Endothelial cell of umbilical vein (primary cell): Measurements from ENCODE around the gene SCYGR1. TPM values are rescaled to one million over a fixed set of nuclear protein-coding genes. Genes with fewer than 3 reads are reported as not detected.

ENCODE experiments used
- BruUV-seq: library from RNA; stranded (reverse); fragments of 400-500 nt; replicated peaks from 2 replicates; lab custom pipeline; 2021; lab: Mats Ljungman, UMichigan
- CTCF ChIA-PET: fragments of 300-600, 350-600 bp; sonication (Branson Sonifier 250); formaldehyde crosslinking; loops from one replicate; lab custom pipeline; 2021; ENCODE audit warnings: antibody characterized with exemption, inconsistent platforms; lab: Charles Lee
- POLR2A ChIA-PET: fragments of 300-600, 350-600 bp; sonication (Branson Sonifier 250); formaldehyde crosslinking; loops from one replicate; lab custom pipeline; 2021; ENCODE audit warnings: antibody characterized with exemption, inconsistent platforms; lab: Charles Lee
- DNase-seq: peaks from one replicate; pipeline ENCODE4 v3.0.0-alpha.2; 2011; ENCODE audit warnings: low read depth, low spot score
- FAIRE-seq: peaks from 2 replicates; lab custom pipeline; 2011; peaks lifted over from hg19 to GRCh38; lab: Jason Lieb, UNC
- H2AFZ ChIP-seq: 2 replicates; pipeline ENCODE4 v1.6.0; 2012; ENCODE audit warnings: low read depth, low read length, control low read depth, inconsistent platforms
- H3K27ac ChIP-seq: 2 replicates; pipeline ENCODE4 v1.5.1; 2011; ENCODE audit warnings: low read depth, mild to moderate bottlenecking, control low read depth, low read length, moderate library complexity; ENCODE audit not compliant: insufficient read depth
- H3K27me3 ChIP-seq, 2 experiments: 2 replicates each; pipeline versions ENCODE4 v1.6.0 to v1.6.1; 2011; ENCODE audit warnings: low read length in 2 of 2, mixed read lengths in 1 of 2; ENCODE audit not compliant: control insufficient read depth in 2 of 2, insufficient read depth in 2 of 2
- H3K36me3 ChIP-seq, 2 experiments: 2 replicates in 1 of 2; 3 replicates in 1 of 2; pipeline ENCODE4 v1.5.1; 2011; ENCODE audit warnings: low read length in 2 of 2, mild to moderate bottlenecking in 1 of 2, moderate library complexity in 1 of 2; ENCODE audit not compliant: control insufficient read depth in 2 of 2, insufficient read depth in 2 of 2; ENCODE audit errors: extremely low read depth in 1 of 2
- H3K4me1 ChIP-seq: 3 replicates; pipeline ENCODE4 v1.5.1; 2011; ENCODE audit warnings: mild to moderate bottlenecking, low read length; ENCODE audit not compliant: control insufficient read depth, insufficient read depth; ENCODE audit errors: extremely low read depth
- H3K4me2 ChIP-seq: 2 replicates; pipeline ENCODE4 v1.6.1; 2011; ENCODE audit warnings: low read length, control low read depth, mixed read lengths; ENCODE audit not compliant: insufficient read depth
- H3K4me3 ChIP-seq, 3 experiments: fragments of 200-600 bp in 1 of 3; sonication (generic), shearing (Covaris generic) in 1 of 3; replicated peaks in 1 of 3; 2 replicates each; pipeline ENCODE4 v1.5.1; 2011 to 2016; ENCODE audit warnings: control low read depth in 3 of 3, low read length in 3 of 3, mild to moderate bottlenecking in 2 of 3, inconsistent platforms in 1 of 3, low read depth in 1 of 3, moderate library complexity in 1 of 3; ENCODE audit not compliant: insufficient read depth in 1 of 3
- H3K79me2 ChIP-seq: 2 replicates; pipeline ENCODE4 v1.6.0; 2012; ENCODE audit warnings: low read length, inconsistent platforms; ENCODE audit not compliant: control insufficient read depth, insufficient read depth
- H3K9ac ChIP-seq: replicated peaks from 2 replicates; pipeline ENCODE3; 2011; ENCODE audit warnings: low read length, control low read depth; ENCODE audit not compliant: insufficient read depth; ENCODE audit errors: extremely low read depth
- H3K9me1 ChIP-seq: replicated peaks from 3 replicates; pipeline ENCODE4 v1.6.0; 2011; ENCODE audit warnings: mild to moderate bottlenecking, low read length; ENCODE audit not compliant: control insufficient read depth, insufficient read depth; ENCODE audit errors: extremely low read depth
- H3K9me3 ChIP-seq: replicated peaks from 2 replicates; pipeline ENCODE4 v1.5.1; 2012; ENCODE audit warnings: low read length, inconsistent platforms; ENCODE audit not compliant: control insufficient read depth, insufficient read depth
- H4K20me1 ChIP-seq: replicated peaks from 2 replicates; pipeline ENCODE3; 2011; ENCODE audit warnings: mild to moderate bottlenecking, low read length; ENCODE audit not compliant: control insufficient read depth, insufficient read depth; ENCODE audit errors: extremely low read depth
- CTCF ChIP-seq, 2 donors: IDR thresholded peaks; 1 replicate in 1 of 2; 2 replicates in 1 of 2; pipeline ENCODE4 v1.5.1; 2011; ENCODE audit warnings: low read length in 2 of 2, mild to moderate bottlenecking in 2 of 2, moderate library complexity in 2 of 2, control low read depth in 1 of 2, inconsistent platforms in 1 of 2, low read depth in 1 of 2; ENCODE audit not compliant: insufficient read depth in 1 of 2; ENCODE audit errors: extremely low read depth in 1 of 2
- EZH2 ChIP-seq: IDR thresholded peaks from 2 replicates; pipeline ENCODE4 v1.6.1; 2012; ENCODE audit warnings: borderline replicate concordance, low read depth, mild to moderate bottlenecking, moderate library complexity, low read length, inconsistent platforms; ENCODE audit not compliant: severe bottlenecking
- FOS ChIP-seq: IDR thresholded peaks from 2 replicates; pipeline ENCODE4 v1.6.1; 2011; ENCODE audit warnings: mild to moderate bottlenecking, low read length, moderate library complexity, borderline replicate concordance; ENCODE audit not compliant: insufficient read depth
- GATA2 ChIP-seq: IDR thresholded peaks from 2 replicates; pipeline ENCODE4 v1.7.0; 2011; ENCODE audit warnings: low read depth, mild to moderate bottlenecking, moderate library complexity, mixed read lengths, low read length; ENCODE audit not compliant: insufficient read length, insufficient read depth
- JUN ChIP-seq: IDR thresholded peaks from 2 replicates; pipeline ENCODE4 v1.6.1; 2011; ENCODE audit warnings: borderline replicate concordance, low read depth; ENCODE audit not compliant: insufficient read length, insufficient read depth
- MYC ChIP-seq: IDR thresholded peaks from one replicate; pipeline ENCODE4 v1.6.1; 2011; ENCODE audit warnings: mild to moderate bottlenecking, low read depth, low read length
- POLR2A ChIP-seq: IDR thresholded peaks from 2 replicates; pipeline ENCODE4 v1.6.1; 2012; ENCODE audit warnings: low read depth, mild to moderate bottlenecking, control low read depth, low read length
- POLR2AphosphoS5 ChIP-seq: IDR thresholded peaks from 2 replicates; pipeline ENCODE4 v1.6.1; 2012; ENCODE audit warnings: low read depth, mild to moderate bottlenecking, control low read depth, low read length, moderate library complexity; ENCODE audit not compliant: insufficient read depth
- dilution Hi-C: fragments of 300-500 bp; cut with MboI; formaldehyde crosslinking; loops from one replicate; pipeline ENCODE4 v1.15.0; 2019; ENCODE audit warnings: low sequenced_read_pairs; ENCODE audit not compliant: extremely low pct_ligation_motif_present
- intact Hi-C: fragments of 100-400 bp; cut with micrococcal nuclease; formaldehyde crosslinking; loops from one replicate; pipeline ENCODE4 v1.10.0; 2022
- polyA plus RNA-seq, 4 experiments: library from polyadenylated mRNA; depleted of rRNA in 3 of 4; stranded (reverse) in 3 of 4; unstranded in 1 of 4; fragments of >200 nt; gene quantifications; 2 replicates each; pipeline versions ENCODE4 v1.2.1 to v1.2.3, GENCODE V29; 2011 to 2012; ENCODE audit warnings: missing spikeins in 1 of 4
- total RNA-seq: library from RNA; stranded (reverse); gene quantifications from 2 replicates; pipeline ENCODE4 v1.2.3, GENCODE V29; 2021
- TF ChIP-seq, protein P1 (sequence below): IDR thresholded peaks from 2 replicates; pipeline ENCODE4 v1.6.1; 2011; ENCODE audit not compliant: insufficient read depth, insufficient read length

Gene SCYGR1
- total and polyA plus RNA-seq, 2 donors (not counting 3 experiments of a cell fraction or from before 2014, with no cell fraction given) = not detected

GRCh38 chr2:227378371-227378782 is 9.4 kb downstream of the SCYGR1 start:
- ChIA-PET POLR2A (no interaction called here), CTCF (no interaction called here)
- no peak overlapping the region for H2AFZ ChIP-seq
- H3K79me2 ChIP-seq = no peaks in the 10 kb centered on the region
- H3K4me2 ChIP-seq = no peak overlapping the region
- H4K20me1 ChIP-seq = no peaks in the 10 kb centered on the region
- H3K9me3 ChIP-seq = no peaks in the 10 kb centered on the region
- dilution Hi-C loops = no loop called here
- no peak for DNase-seq
- intact Hi-C loops = no loop called here
- H3K36me3 ChIP-seq = no peaks in the 10 kb centered on the region
- TF ChIP-seq EZH2 (no peak), POLR2A (no peak), FOS (no peak), GATA2 (no peak), MYC (no peak), POLR2AphosphoS5 (no peak), CTCF (IDR thresholded peaks at IDR 0.05; ENCODE audit: extremely low read depth in 1 of 2, insufficient read depth in 1 of 2, low read depth in 1 of 2, low read length in 2 of 2) (no peak), JUN (no peak)
- TF ChIP-seq, protein P1, sequence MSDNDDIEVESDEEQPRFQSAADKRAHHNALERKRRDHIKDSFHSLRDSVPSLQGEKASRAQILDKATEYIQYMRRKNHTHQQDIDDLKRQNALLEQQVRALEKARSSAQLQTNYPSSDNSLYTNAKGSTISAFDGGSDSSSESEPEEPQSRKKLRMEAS = no peak
- no peaks in the 10 kb centered on the region for H3K4me1 ChIP-seq
- H3K9me1 ChIP-seq = no peaks in the 10 kb centered on the region
- no peak for FAIRE-seq
- no peak overlapping the region for H3K27ac ChIP-seq
- no peaks in the 10 kb centered on the region for H3K27me3 ChIP-seq
- no TSS peak for BruUV-seq
- no peak overlapping the region for H3K4me3 ChIP-seq
- H3K9ac ChIP-seq = no peak overlapping the region
